ENCODE measurements around the gene SRPX2. TPM values are rescaled to one million over a fixed set of nuclear protein-coding genes. Genes with fewer than 3 reads are reported as not detected.

Gene SRPX2
- total RNA-seq, 8 experiments from 2014 or later = 0.05 to 26.9 (median 6.6) TPM; not detected in 1

GRCh38 chrX:100659431-100660137 lies 15.6 kb downstream of the SRPX2 start:
- in situ Hi-C loops (cut with MboI; ENCODE audit: low pct_unique_long_range_greater_than_20kb in 2 of 9, low sequenced_read_pairs in 9 of 9, unreplicated experiment in 9 of 9) = no loop called here
- peak; percentile 39 to 90 (median 50) for ATAC-seq (replicated peaks in 6 of 8)
- H3K4me3 ChIP-seq = no peak overlapping the region
- no peak overlapping the region for H3K27ac ChIP-seq
- no peaks in the 10 kb centered on the region for H3K4me1 ChIP-seq (replicated peaks in 1 of 2)
- 40 to 60% (median 49%) methylated on average over 1 to 3 of the region's 4 CpGs; no CpG with 5 or more reads in 4 of the 10 experiments for WGBS, 10 experiments

- 53 to 100% (median 80%) methylated on average over 1 to 12 of the region's 13 CpGs; no CpG with 5 or more reads in 5 of the 10 experiments for WGBS, 10 experiments
- no peak overlapping the region for H3K4me3 ChIP-seq
- no peak overlapping the region for H3K27ac ChIP-seq
- peak in 3 of 8 experiments; percentile 18 to 89 (median 34) for ATAC-seq (replicated peaks in 6 of 8)
- no peaks in the 10 kb centered on the region for H3K4me1 ChIP-seq (replicated peaks in 1 of 2)
- in situ Hi-C loops (cut with MboI; ENCODE audit: low pct_unique_long_range_greater_than_20kb in 2 of 9, low sequenced_read_pairs in 9 of 9, unreplicated experiment in 9 of 9) = no loop called here
Observed at GRCh38 chrX:100662170-100662569, 18.2 kb downstream of the SRPX2 start.

GRCh38 chrX:100662796-100663195 lies 18.8 kb downstream of the SRPX2 start:
- Histone ChIP-seq H3K4me1 (replicated peaks in 1 of 2) (no peaks in the 10 kb centered on the region), H3K4me3 (no peak overlapping the region), H3K27ac (no peak overlapping the region)
- 0 to 100% (median 66%) methylated on average over 1 to 4 of the region's 4 CpGs; no CpG with 5 or more reads in 7 of the 10 experiments for WGBS, 10 experiments
- ATAC-seq (replicated peaks in 6 of 8) = peak in 3 of 8 experiments; percentile 14 to 44 (median 17)
- in situ Hi-C loops (cut with MboI; ENCODE audit: low pct_unique_long_range_greater_than_20kb in 2 of 9, low sequenced_read_pairs in 9 of 9, unreplicated experiment in 9 of 9) = no loop called here

- WGBS, 10 experiments = 17 to 20% methylated on average over 1 to 2 of the region's 2 CpGs; no CpG with 5 or more reads in 8 of the 10 experiments
- in situ Hi-C loops (cut with MboI; ENCODE audit: low pct_unique_long_range_greater_than_20kb in 2 of 9, low sequenced_read_pairs in 9 of 9, unreplicated experiment in 9 of 9) = no loop called here
Observed at GRCh38 chrX:100663642-100664041, 19.6 kb downstream of the SRPX2 start.

GRCh38 chrX:100672966-100673365 lies 29.0 kb downstream of the SRPX2 start:
- no peaks in the 10 kb centered on the region for H3K4me1 ChIP-seq (replicated peaks in 1 of 2)
- in situ Hi-C loops (cut with MboI; ENCODE audit: low pct_unique_long_range_greater_than_20kb in 2 of 9, low sequenced_read_pairs in 9 of 9, unreplicated experiment in 9 of 9) = no loop called here
- 20 to 80% (median 67%) methylated on average over 1 of the region's 3 CpGs; no CpG with 5 or more reads in 7 of the 10 experiments for WGBS, 10 experiments
- no peak for ATAC-seq (replicated peaks in 6 of 8)
- H3K4me3 ChIP-seq = no peak overlapping the region
- no peak overlapping the region for H3K27ac ChIP-seq

More at GRCh38 chrX:100663642-100664041, 19.6 kb downstream of the SRPX2 start:
- Histone ChIP-seq H3K4me3 (no peak overlapping the region), H3K4me1 (replicated peaks in 1 of 2) (no peaks in the 10 kb centered on the region), H3K27ac (no peak overlapping the region)
- ATAC-seq (replicated peaks in 6 of 8) = peak in 1 of 8 experiments; percentile 24

- no peak for ATAC-seq (replicated peaks in 6 of 8)
- Histone ChIP-seq H3K4me1 (replicated peaks in 1 of 2) (no peaks in the 10 kb centered on the region), H3K27ac (no peak overlapping the region), H3K4me3 (no peak overlapping the region)
- WGBS, 10 experiments = 0 to 56% (median 20%) methylated on average over 1 to 3 of the region's 3 CpGs; no CpG with 5 or more reads in 6 of the 10 experiments
- in situ Hi-C loops (cut with MboI; ENCODE audit: low pct_unique_long_range_greater_than_20kb in 2 of 9, low sequenced_read_pairs in 9 of 9, unreplicated experiment in 9 of 9) = no loop called here
Observed at GRCh38 chrX:100673397-100673953, 29.5 kb downstream of the SRPX2 start.

- Histone ChIP-seq H3K27ac (no peak overlapping the region), H3K4me3 (no peak overlapping the region), H3K4me1 (replicated peaks in 1 of 2) (no peaks in the 10 kb centered on the region)
- 14% methylated on average over 1 of the region's 2 CpGs; no CpG with 5 or more reads in 9 of the 10 experiments for WGBS, 10 experiments
- ATAC-seq (replicated peaks in 6 of 8) = no peak
- in situ Hi-C loops (cut with MboI; ENCODE audit: low pct_unique_long_range_greater_than_20kb in 2 of 9, low sequenced_read_pairs in 9 of 9, unreplicated experiment in 9 of 9) = loop anchor here in 2 of 9 experiments (25.0 kb wide), 2 partner anchors 113 to 613 kb away; partner anchors contain the start of gene TAF7L (in 1 of the 2)
Observed at GRCh38 chrX:100674705-100675104, 30.7 kb downstream of the SRPX2 start.

GRCh38 chrX:100677611-100678181 lies 33.7 kb downstream of the SRPX2 start:
- 44 to 100% (median 67%) methylated on average over 1 to 2 of the region's 5 CpGs; no CpG with 5 or more reads in 5 of the 10 experiments for WGBS, 10 experiments
- H3K4me1 ChIP-seq (replicated peaks in 1 of 2) = no peaks in the 10 kb centered on the region
- in situ Hi-C loops (cut with MboI; ENCODE audit: low pct_unique_long_range_greater_than_20kb in 2 of 9, low sequenced_read_pairs in 9 of 9, unreplicated experiment in 9 of 9) = loop anchor here in 2 of 9 experiments (25.0 kb wide), 2 partner anchors 110 to 610 kb away; partner anchors contain the start of gene TAF7L (in 1 of the 2)
- H3K27ac ChIP-seq = no peak overlapping the region
- no peak overlapping the region for H3K4me3 ChIP-seq
- ATAC-seq (replicated peaks in 6 of 8) = no peak

- 0 to 60% (median 33%) methylated on average over 1 to 2 of the region's 2 CpGs; no CpG with 5 or more reads in 6 of the 10 experiments for WGBS, 10 experiments
- in situ Hi-C loops (cut with MboI; ENCODE audit: low pct_unique_long_range_greater_than_20kb in 2 of 9, low sequenced_read_pairs in 9 of 9, unreplicated experiment in 9 of 9) = loop anchor here in 3 of 9 experiments (10.0 to 25.0 kb wide), 3 partner anchors 94 to 607 kb away; partner anchors contain the start of gene TAF7L (in 1 of the 3)
- H3K27ac ChIP-seq = no peak overlapping the region
- ATAC-seq (replicated peaks in 6 of 8) = no peak
- no peak overlapping the region for H3K4me3 ChIP-seq
- no peaks in the 10 kb centered on the region for H3K4me1 ChIP-seq (replicated peaks in 1 of 2)
Observed at GRCh38 chrX:100680756-100681155, 36.8 kb downstream of the SRPX2 start.

GRCh38 chrX:100681599-100681998 lies 37.6 kb downstream of the SRPX2 start:
- in situ Hi-C loops (cut with MboI; ENCODE audit: low pct_unique_long_range_greater_than_20kb in 2 of 9, low sequenced_read_pairs in 9 of 9, unreplicated experiment in 9 of 9) = loop anchor here in 3 of 9 experiments (10.0 to 25.0 kb wide), 3 partner anchors 93 to 606 kb away; partner anchors contain the start of gene TAF7L (in 1 of the 3)
- 0 to 100% (median 14%) methylated on average over 1 to 3 of the region's 3 CpGs; no CpG with 5 or more reads in 5 of the 10 experiments for WGBS, 10 experiments
- ATAC-seq (replicated peaks in 6 of 8) = peak in 1 of 8 experiments; percentile 70
- H3K4me1 ChIP-seq (replicated peaks in 1 of 2) = no peaks in the 10 kb centered on the region
- H3K4me3 ChIP-seq = no peak overlapping the region
- no peak overlapping the region for H3K27ac ChIP-seq

- H3K4me3 ChIP-seq = no peak overlapping the region
- WGBS, 10 experiments = 70 to 100% (median 79%) methylated on average over 1 to 7 of the region's 8 CpGs; no CpG with 5 or more reads in 6 of the 10 experiments
- in situ Hi-C loops (cut with MboI; ENCODE audit: low pct_unique_long_range_greater_than_20kb in 2 of 9, low sequenced_read_pairs in 9 of 9, unreplicated experiment in 9 of 9) = loop anchor here in 3 of 9 experiments (10.0 to 25.0 kb wide), 3 partner anchors 92 to 604 kb away; partner anchors contain the start of gene TAF7L (in 1 of the 3)
- H3K27ac ChIP-seq = no peak overlapping the region
- H3K4me1 ChIP-seq (replicated peaks in 1 of 2) = no peaks in the 10 kb centered on the region
- ATAC-seq (replicated peaks in 6 of 8) = no peak
Observed at GRCh38 chrX:100682939-100683338, 38.9 kb downstream of the SRPX2 start.

- Histone ChIP-seq H3K27ac (no peak overlapping the region), H3K4me1 (replicated peaks in 1 of 2) (no peaks in the 10 kb centered on the region), H3K4me3 (no peak overlapping the region)
- peak; percentile 63 to 89 (median 75) for ATAC-seq (replicated peaks in 6 of 8)
- 0 to 100% (median 37%) methylated on average over 1 to 4 of the region's 5 CpGs; no CpG with 5 or more reads in 5 of the 10 experiments for WGBS, 10 experiments
- in situ Hi-C loops (cut with MboI; ENCODE audit: low pct_unique_long_range_greater_than_20kb in 2 of 9, low sequenced_read_pairs in 9 of 9, unreplicated experiment in 9 of 9) = loop anchor here in 3 of 9 experiments (10.0 to 25.0 kb wide), 3 partner anchors 89 to 602 kb away; partner anchors contain the start of gene TAF7L (in 1 of the 3)
Observed at GRCh38 chrX:100685284-100685996, 41.4 kb downstream of the SRPX2 start.
